ENCODE data around the gene CCDC97.

- TF ChIP-seq CTCF (conservative IDR thresholded peaks at IDR 0.05; ENCODE audit: low read depth, low read length) (no peak), EZH2phosphoT487 (IDR thresholded peaks at IDR 0.05; ENCODE audit: borderline replicate concordance, low read length) (no peak), EZH2 (IDR thresholded peaks at IDR 0.05; ENCODE audit: low read length, unreplicated experiment) (no peak)
These were observed 61.6 kb downstream of the CCDC97 start for GRCh38 chr19:41371541-41371940.

Measured in PC-3 (cell line).